ENCODE data around the gene KRTAP10-11.
"Not testable (repeated sequence)": the region's sequence is repeated elsewhere in the genome, so short reads cannot be mapped to it uniquely, and the experiment has no call there.

The KRTAP10-11 gene, protein sequence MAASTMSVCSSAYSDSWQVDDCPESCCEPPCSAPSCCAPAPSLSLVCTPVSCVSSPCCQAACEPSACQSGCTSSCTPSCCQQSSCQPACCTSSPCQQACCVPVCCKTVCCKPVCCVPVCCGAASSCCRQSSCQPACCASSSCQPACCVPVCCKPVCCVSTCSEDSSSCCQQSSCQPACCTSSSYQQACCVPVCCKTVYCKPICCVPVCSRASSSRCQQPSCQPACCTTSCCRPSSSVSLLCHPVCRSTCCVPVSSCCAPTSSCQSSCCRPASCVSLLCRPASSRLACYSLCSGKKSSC

DNA sequence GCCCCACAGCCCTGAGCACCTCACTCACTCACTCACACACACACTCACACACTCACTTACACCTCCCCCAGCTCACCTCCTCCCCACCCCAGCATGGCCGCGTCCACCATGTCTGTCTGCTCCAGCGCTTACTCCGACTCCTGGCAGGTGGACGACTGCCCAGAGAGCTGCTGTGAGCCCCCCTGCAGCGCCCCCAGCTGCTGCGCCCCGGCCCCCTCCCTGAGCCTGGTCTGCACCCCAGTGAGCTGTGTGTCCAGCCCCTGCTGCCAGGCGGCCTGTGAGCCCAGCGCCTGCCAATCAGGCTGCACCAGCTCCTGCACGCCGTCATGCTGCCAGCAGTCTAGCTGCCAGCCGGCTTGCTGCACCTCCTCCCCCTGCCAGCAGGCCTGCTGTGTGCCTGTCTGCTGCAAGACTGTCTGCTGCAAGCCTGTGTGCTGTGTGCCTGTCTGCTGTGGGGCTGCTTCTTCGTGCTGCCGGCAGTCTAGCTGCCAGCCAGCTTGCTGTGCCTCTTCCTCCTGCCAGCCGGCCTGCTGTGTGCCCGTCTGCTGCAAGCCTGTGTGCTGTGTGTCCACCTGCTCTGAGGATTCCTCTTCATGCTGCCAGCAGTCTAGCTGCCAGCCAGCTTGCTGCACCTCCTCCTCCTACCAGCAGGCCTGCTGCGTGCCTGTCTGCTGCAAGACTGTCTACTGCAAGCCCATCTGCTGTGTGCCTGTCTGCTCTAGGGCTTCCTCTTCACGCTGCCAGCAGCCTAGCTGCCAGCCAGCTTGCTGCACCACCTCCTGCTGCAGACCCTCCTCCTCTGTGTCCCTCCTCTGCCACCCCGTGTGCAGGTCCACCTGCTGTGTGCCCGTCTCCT is at the start of gene KRTAP10-11:
TSS of gene KRTAP10-11 (plus strand) at position 49 of the 856 bp plus-strand sequence. CDS start at position 94, 45 bp downstream.
- not testable (repeated sequence) for H3K4me3 ChIP-seq (ENCODE audit: control insufficient read depth, low read depth, low read length); DNase-seq (ENCODE audit: low read depth)

DNA sequence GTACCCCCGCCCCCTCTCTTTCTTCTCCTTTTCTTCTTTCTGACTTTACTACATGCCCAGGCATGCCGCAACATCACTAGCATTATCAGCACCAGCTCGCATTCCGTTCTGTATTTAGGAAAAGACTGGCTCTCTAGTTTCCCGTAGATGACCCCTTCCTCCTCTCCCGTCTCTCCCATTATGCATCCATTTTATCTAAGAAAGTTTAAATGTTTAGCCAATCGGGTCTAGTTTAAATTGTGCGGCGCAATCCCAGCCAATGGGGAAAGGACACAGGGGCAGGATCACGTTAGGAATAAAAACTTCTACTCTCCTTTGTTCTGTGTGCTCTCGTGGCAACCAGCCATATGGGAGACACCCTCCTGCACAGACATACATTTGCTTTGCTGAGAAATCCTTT is 48.2 kb upstream of the KRTAP10-11 start:
- no peak overlapping the region for H3K4me3 ChIP-seq (ENCODE audit: control insufficient read depth, low read depth, low read length)
- TF ChIP-seq, protein P1, sequence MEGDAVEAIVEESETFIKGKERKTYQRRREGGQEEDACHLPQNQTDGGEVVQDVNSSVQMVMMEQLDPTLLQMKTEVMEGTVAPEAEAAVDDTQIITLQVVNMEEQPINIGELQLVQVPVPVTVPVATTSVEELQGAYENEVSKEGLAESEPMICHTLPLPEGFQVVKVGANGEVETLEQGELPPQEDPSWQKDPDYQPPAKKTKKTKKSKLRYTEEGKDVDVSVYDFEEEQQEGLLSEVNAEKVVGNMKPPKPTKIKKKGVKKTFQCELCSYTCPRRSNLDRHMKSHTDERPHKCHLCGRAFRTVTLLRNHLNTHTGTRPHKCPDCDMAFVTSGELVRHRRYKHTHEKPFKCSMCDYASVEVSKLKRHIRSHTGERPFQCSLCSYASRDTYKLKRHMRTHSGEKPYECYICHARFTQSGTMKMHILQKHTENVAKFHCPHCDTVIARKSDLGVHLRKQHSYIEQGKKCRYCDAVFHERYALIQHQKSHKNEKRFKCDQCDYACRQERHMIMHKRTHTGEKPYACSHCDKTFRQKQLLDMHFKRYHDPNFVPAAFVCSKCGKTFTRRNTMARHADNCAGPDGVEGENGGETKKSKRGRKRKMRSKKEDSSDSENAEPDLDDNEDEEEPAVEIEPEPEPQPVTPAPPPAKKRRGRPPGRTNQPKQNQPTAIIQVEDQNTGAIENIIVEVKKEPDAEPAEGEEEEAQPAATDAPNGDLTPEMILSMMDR (IDR thresholded peaks at IDR 0.05; ENCODE audit: control insufficient read depth, insufficient read depth, low read depth, low read length, missing control alignments) = no peak
- DNase-seq (ENCODE audit: low read depth) = no peak

DNA sequence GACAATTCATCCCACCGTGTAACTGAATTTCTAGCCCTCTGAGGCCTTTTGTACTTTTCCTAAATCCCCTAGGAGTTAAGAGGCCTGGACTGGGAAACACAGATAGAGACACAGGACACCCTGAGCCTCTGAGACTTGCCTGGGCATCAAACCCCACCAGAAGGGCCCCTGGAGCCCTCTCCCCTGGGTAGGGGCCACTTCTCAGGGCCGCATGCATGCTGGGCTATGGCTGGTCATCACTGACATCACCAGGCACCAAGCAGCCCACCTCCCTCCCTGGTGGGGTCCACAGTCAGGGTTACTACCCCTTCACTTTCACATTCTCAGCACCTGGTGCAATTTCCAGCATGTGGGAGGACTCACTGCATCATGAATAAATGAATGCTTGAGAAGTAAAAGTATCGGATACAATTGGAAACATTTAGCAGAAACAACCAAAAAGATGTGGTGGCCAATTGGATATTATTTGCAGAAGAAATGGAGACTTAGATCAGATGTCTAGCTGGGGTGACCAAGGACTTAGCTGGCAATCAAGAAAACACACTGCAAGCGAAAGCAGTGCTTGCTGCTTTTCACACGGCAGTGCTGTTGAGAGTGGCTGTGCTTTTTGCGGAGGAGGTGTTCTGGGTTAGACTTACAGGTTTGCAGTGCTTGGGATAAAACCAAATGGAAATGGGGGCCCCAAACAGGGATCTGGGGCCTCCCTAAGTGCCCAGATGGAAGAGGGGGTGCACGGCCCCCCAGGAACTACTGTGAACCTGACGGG is 46.8 kb upstream of the KRTAP10-11 start:
- no peak overlapping the region for H3K4me3 ChIP-seq (ENCODE audit: control insufficient read depth, low read depth, low read length)
- no peak for DNase-seq (ENCODE audit: low read depth)
- TF ChIP-seq, protein P1 (IDR thresholded peaks at IDR 0.05; ENCODE audit: control insufficient read depth, insufficient read depth, low read depth, low read length, missing control alignments) = no peak

DNA sequence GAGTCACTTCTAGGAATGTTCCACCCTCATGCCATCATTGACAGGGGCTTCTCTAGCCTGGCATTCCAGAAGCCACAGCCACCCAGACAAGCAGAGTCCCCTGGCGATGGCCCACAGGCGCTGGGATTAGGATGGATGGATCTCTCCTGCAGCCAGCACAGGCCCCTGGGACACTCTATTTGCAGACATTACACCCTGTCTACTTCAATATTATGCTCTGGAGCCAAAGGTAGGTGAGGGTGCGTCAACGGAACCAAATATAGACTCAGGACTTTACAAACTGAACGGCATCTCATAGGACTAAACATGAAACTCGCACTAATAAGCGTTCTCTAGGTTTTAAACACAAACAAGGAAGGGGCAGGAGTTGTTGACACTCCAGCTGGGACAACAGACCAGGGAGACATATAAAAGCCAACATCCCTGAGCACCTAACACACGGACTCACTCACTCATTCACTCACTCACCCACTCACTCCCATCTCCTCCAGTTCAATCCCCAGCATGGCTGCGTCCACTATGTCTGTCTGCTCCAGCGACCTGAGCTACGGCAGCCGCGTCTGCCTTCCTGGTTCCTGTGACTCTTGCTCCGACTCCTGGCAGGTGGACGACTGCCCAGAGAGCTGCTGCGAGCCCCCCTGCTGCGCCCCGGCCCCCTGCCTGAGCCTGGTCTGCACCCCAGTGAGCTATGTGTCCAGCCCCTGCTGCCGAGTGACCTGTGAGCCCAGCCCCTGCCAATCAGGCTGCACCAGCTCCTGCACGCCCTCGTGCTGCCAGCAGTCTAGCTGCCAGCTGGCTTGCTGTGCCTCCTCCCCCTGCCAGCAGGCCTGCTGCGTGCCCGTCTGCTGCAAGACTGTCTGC is 45.9 kb upstream of the KRTAP10-11 start, which contains the start of gene KRTAP10-7:
TSS of gene KRTAP10-7 (plus strand) at position 480 of the 861 bp plus-strand sequence. CDS start at position 505, 25 bp downstream.
- DNase-seq (ENCODE audit: low read depth); H3K4me3 ChIP-seq (ENCODE audit: control insufficient read depth, low read depth, low read length): not testable (repeated sequence)

DNA sequence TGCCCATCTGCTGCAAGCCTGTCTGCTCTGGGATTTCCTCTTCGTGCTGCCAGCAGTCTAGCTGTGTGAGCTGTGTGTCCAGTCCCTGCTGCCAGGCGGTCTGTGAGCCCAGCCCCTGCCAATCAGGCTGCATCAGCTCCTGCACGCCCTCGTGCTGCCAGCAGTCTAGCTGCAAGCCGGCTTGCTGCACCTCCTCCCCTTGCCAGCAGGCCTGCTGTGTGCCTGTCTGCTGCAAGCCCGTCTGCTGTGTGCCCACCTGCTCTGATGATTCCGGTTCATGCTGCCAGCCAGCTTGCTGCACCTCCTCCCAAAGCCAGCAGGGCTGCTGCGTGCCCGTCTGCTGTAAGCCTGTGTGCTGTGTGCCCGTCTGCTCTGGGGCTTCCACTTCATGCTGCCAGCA is 45.1 kb upstream of the KRTAP10-11 start:
- DNase-seq (ENCODE audit: low read depth); H3K4me3 ChIP-seq (ENCODE audit: control insufficient read depth, low read depth, low read length): not testable (repeated sequence)

DNA sequence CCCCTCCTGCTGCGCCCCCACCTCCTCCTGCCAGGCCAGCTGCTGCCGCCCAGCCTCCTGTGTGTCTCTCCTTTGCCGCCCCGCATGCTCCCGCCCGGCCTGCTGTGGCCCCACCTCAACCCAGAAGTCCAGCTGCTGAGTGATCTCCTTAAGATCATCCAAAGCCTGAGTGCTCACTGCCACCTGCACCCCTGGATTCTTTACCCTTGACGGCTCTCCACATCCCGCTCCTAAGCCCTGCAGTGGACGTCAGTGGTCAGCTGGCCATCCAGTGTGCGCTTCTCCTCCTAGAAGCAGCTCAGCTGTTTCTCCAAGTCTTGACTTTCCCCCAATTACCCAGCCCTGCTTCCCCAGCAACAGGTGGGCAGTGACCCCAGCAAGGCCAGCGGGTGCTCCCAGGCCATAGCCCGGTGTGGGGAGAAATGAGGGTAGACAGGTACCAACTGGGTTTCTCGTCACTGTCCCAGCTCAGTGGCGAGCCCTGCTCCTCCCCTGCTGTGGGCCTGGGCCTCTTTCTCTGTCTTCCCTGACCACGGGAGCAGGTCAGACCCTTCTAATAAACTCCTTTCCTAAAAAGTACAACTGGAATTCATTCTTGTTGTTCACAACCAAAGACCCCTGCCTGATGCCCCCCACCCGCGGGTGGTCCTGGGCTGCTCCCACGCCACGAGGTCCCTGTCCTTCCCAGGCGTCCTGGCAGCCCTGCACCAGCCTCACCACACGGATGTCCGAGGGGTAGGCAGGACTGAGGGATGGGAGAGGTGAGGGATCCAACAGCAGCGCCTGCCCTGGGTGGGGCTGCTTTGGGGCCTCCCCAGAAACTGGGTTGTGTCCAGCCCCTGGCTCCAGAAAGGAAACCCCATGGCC is 44.4 kb upstream of the KRTAP10-11 start:
- TF ChIP-seq, protein P1 (IDR thresholded peaks at IDR 0.05; ENCODE audit: control insufficient read depth, insufficient read depth, low read depth, low read length, missing control alignments) = no peak
- no peak overlapping the region for H3K4me3 ChIP-seq (ENCODE audit: control insufficient read depth, low read depth, low read length)
- no peak for DNase-seq (ENCODE audit: low read depth)

DNA sequence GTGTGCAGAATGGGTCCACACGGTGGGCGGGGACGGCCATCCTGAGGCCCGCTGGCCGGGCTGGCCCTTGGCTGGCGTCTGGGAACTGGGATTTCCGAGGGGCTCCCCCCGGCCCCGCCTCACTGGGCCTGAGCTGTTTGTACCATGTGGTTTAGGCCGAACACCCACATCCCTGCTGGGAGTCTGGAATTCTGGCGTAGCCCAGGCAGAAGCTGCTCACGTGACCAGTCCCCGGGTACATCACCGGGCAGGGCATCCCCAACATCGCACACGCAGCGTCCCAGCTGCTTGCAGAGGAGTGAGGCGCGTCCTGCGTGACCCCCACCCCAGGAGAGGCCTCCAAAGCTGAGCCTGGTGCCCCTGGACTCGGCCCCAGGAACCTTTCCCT is 43.8 kb upstream of the KRTAP10-11 start:
- no peak for DNase-seq (ENCODE audit: low read depth)
- H3K4me3 ChIP-seq (ENCODE audit: control insufficient read depth, low read depth, low read length) = no peak overlapping the region
- TF ChIP-seq, protein P1 (IDR thresholded peaks at IDR 0.05; ENCODE audit: control insufficient read depth, insufficient read depth, low read depth, low read length, missing control alignments) = no peak
